Muscle layer of duodenum (tissue), 2 donors: ENCODE results near the gene PGBD5.

Source experiments
- H3K27ac ChIP-seq: one replicate; pipeline ENCODE4 v1.7.0; 2013; ENCODE audit warnings: mild to moderate bottlenecking, low read length
- H3K27me3 ChIP-seq: one replicate; pipeline ENCODE4 v1.7.0; 2013; ENCODE audit warnings: low read depth, mild to moderate bottlenecking, control low read depth, low read length
- H3K36me3 ChIP-seq, 2 donors: one replicate each; pipeline ENCODE4 v1.7.0; 2013; ENCODE audit warnings: low read length in 2 of 2, control low read depth in 1 of 2, mild to moderate bottlenecking in 1 of 2; ENCODE audit not compliant: insufficient read depth in 2 of 2, control insufficient read depth in 1 of 2
- H3K4me1 ChIP-seq, 2 donors: one replicate each; pipeline ENCODE4 v1.7.0; 2013; ENCODE audit warnings: low read length in 2 of 2, mild to moderate bottlenecking in 2 of 2, control low read depth in 1 of 2, moderate library complexity in 1 of 2; ENCODE audit not compliant: insufficient read depth in 2 of 2, control insufficient read depth in 1 of 2
- H3K4me3 ChIP-seq, 2 donors: one replicate each; pipeline ENCODE4 v1.7.0; 2013; ENCODE audit warnings: low read length in 2 of 2, low read depth in 1 of 2, mild to moderate bottlenecking in 1 of 2
- H3K9me3 ChIP-seq, 2 donors: one replicate each; pipeline ENCODE4 v1.7.0; 2013; ENCODE audit warnings: low read length in 2 of 2, control low read depth in 1 of 2, mild to moderate bottlenecking in 1 of 2; ENCODE audit not compliant: control insufficient read depth in 1 of 2
- donor health status: healthy.

Gene PGBD5

DNA sequence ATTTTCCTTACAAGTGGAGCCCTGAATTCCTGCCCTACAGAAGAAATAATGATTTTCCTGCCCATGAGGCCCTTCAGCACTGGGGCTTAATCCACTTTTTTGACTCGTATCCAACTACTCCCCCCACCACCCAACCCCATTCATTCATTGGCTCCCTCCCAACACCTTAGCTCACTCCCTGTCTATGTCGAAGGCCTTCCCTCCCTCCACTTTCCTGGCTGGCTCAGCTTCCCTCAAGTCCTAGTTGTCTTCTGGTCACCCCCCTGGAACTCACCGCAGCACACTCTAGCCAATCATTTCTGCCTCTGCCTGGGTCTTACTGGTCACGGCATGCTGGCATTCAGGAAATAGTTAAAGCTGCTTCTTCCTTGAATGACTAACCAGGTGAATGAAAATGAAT lies 118.9 kb downstream of the PGBD5 start:
- H3K36me3 ChIP-seq = no peaks in the 10 kb centered on the region
- H3K4me3 ChIP-seq = no peak overlapping the region
- no peaks in the 10 kb centered on the region for H3K27me3 ChIP-seq
- no peaks in the 10 kb centered on the region for H3K9me3 ChIP-seq
- no peak overlapping the region for H3K27ac ChIP-seq
- H3K4me1 ChIP-seq = no peaks in the 10 kb centered on the region

GRCh38 chr1:230306169-230306568 lies 120.0 kb downstream of the PGBD5 start:
- H3K9me3 ChIP-seq = no peaks in the 10 kb centered on the region
- no peaks in the 10 kb centered on the region for H3K27me3 ChIP-seq
- H3K36me3 ChIP-seq = no peaks in the 10 kb centered on the region
- no peaks in the 10 kb centered on the region for H3K4me1 ChIP-seq
- no peak overlapping the region for H3K4me3 ChIP-seq
- no peak overlapping the region for H3K27ac ChIP-seq

- no peak overlapping the region for H3K4me3 ChIP-seq
- H3K27ac ChIP-seq = no peak overlapping the region
- no peaks in the 10 kb centered on the region for H3K27me3 ChIP-seq
- H3K4me1 ChIP-seq = no peaks in the 10 kb centered on the region
- H3K36me3 ChIP-seq = no peaks in the 10 kb centered on the region
- H3K9me3 ChIP-seq = no peaks in the 10 kb centered on the region
Observed at GRCh38 chr1:230303822-230304221, 122.3 kb downstream of the PGBD5 start.

GRCh38 chr1:230303069-230303468 lies 123.1 kb downstream of the PGBD5 start:
- no peak overlapping the region for H3K27ac ChIP-seq
- H3K27me3 ChIP-seq = no peaks in the 10 kb centered on the region
- no peaks in the 10 kb centered on the region for H3K9me3 ChIP-seq
- no peaks in the 10 kb centered on the region for H3K4me1 ChIP-seq
- no peak overlapping the region for H3K4me3 ChIP-seq
- H3K36me3 ChIP-seq = no peaks in the 10 kb centered on the region

GRCh38 chr1:230301822-230302221 lies 124.3 kb downstream of the PGBD5 start:
- Histone ChIP-seq H3K36me3 (no peaks in the 10 kb centered on the region), H3K4me1 (no peaks in the 10 kb centered on the region), H3K27me3 (no peaks in the 10 kb centered on the region)

DNA sequence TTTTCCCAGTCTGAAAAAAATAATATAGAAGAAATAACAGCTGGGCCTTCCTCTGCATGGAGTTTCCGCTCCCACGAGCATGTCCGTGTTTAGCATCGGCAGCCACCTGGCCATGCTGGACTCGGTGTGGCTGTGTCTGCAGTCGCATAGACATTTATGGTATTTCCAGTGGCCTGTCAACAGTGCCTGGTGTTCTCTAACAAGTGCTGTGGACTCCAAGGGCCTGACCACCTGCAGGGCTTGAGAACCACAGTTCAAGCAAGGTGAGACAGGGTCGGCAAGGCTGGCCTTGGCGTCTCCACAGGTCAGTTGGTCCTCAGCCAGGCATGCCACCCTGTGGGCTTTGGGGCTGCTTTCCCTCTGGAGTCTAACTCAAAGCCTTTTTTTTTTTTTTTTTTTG lies 124.8 kb downstream of the PGBD5 start:
- Histone ChIP-seq H3K36me3 (no peaks in the 10 kb centered on the region), H3K4me3 (no peak overlapping the region), H3K4me1 (no peaks in the 10 kb centered on the region), H3K27me3 (no peaks in the 10 kb centered on the region), H3K9me3 (no peaks in the 10 kb centered on the region), H3K27ac (no peak overlapping the region)

More at GRCh38 chr1:230301822-230302221, 124.3 kb downstream of the PGBD5 start:
- Histone ChIP-seq H3K27ac (no peak overlapping the region), H3K4me3 (no peak overlapping the region), H3K9me3 (no peaks in the 10 kb centered on the region)

- no peaks in the 10 kb centered on the region for H3K4me1 ChIP-seq
- no peaks in the 10 kb centered on the region for H3K9me3 ChIP-seq
- no peaks in the 10 kb centered on the region for H3K36me3 ChIP-seq
- no peak overlapping the region for H3K4me3 ChIP-seq
- no peak overlapping the region for H3K27ac ChIP-seq
- H3K27me3 ChIP-seq = no peaks in the 10 kb centered on the region
Observed at GRCh38 chr1:230300322-230301301, 125.5 kb downstream of the PGBD5 start.

GRCh38 chr1:230299191-230300006 lies 126.7 kb downstream of the PGBD5 start:
- no peaks in the 10 kb centered on the region for H3K9me3 ChIP-seq
- H3K4me3 ChIP-seq = no peak overlapping the region
- H3K36me3 ChIP-seq = no peaks in the 10 kb centered on the region
- H3K27ac ChIP-seq = no peak overlapping the region
- no peaks in the 10 kb centered on the region for H3K4me1 ChIP-seq
- H3K27me3 ChIP-seq = no peaks in the 10 kb centered on the region

DNA sequence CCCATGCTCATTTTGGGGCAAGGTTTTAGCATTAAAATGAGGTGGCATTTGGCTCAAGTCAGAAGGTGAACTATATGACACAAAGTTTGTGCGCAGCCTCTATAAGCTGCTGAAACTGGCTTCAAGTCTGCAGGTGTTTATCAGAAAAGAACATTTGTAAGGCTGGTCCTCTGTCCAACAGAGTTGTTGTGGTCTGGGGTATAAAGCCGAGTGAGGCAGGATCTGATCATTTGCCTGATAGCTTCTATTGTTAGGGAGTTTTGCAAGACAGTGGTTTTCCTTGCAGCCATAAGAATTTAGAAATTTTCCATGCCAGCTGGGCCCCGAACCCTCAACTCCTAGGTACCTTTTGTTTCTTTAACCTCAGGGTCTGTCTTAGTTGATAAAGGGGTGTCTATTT lies 130.8 kb downstream of the PGBD5 start:
- Histone ChIP-seq H3K9me3 (no peaks in the 10 kb centered on the region), H3K27me3 (no peaks in the 10 kb centered on the region), H3K36me3 (no peaks in the 10 kb centered on the region)

GRCh38 chr1:230293390-230293700 lies 132.8 kb downstream of the PGBD5 start:
- Histone ChIP-seq H3K4me3 (no peak overlapping the region), H3K27me3 (no peaks in the 10 kb centered on the region), H3K27ac (no peak overlapping the region), H3K36me3 (no peaks in the 10 kb centered on the region), H3K4me1 (no peaks in the 10 kb centered on the region), H3K9me3 (no peaks in the 10 kb centered on the region)

More for the DNA sequence above, 130.8 kb downstream of the PGBD5 start:
- H3K27ac ChIP-seq = no peak overlapping the region
- H3K4me1 ChIP-seq = no peaks in the 10 kb centered on the region
- no peak overlapping the region for H3K4me3 ChIP-seq

DNA sequence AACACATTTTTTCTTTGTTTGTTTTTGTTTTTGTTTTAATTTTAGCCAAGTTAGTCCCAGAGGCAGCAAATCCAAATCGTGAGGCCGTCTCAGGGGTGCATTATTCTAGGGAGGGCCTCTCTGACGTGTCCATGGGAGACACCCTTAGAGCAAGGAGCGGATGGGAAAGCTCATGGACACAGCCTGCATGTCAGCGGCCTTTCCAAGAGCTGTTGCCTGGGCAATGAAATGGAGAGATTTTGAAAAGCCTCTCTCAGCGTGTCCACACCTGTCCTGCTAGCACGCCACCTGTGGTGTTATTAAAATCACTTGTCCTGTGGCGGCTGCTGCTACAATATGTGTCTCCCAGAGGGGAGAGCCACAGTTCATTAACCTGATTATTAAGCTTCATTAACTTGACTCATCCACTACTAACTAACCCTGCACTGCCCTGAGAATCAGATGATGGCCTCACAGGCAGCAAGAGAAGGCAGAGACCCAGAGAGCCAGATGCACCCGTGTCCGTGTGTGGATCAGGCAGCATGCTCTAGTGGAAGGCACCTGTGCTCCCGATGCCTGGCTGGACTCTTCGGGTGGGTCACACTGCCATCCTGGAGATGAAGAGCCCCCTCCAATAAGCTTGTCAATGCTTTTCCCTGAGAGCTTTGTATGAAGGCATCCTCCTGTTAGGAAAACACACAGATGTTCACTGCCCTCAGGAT lies 133.3 kb downstream of the PGBD5 start:
- H3K9me3 ChIP-seq = no peaks in the 10 kb centered on the region
- H3K36me3 ChIP-seq = no peaks in the 10 kb centered on the region
- H3K27ac ChIP-seq = no peak overlapping the region
- H3K27me3 ChIP-seq = no peaks in the 10 kb centered on the region
- H3K4me1 ChIP-seq = no peaks in the 10 kb centered on the region
- no peak overlapping the region for H3K4me3 ChIP-seq
